Activated CD8-positive, alpha-beta memory T cell treated with anti-CD3 and anti-CD28 coated beads for 48 hours (primary cell): ENCODE measurements around the gene MCEMP1.

Experiments used
- DNase-seq, 3 experiments: peaks; one replicate each; pipeline ENCODE4 v3.0.0-alpha.2; 2020; ENCODE audit warnings: low read depth in 2 of 3, low spot score in 2 of 3

Gene MCEMP1, protein sequence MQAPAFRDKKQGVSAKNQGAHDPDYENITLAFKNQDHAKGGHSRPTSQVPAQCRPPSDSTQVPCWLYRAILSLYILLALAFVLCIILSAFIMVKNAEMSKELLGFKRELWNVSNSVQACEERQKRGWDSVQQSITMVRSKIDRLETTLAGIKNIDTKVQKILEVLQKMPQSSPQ

DNA sequence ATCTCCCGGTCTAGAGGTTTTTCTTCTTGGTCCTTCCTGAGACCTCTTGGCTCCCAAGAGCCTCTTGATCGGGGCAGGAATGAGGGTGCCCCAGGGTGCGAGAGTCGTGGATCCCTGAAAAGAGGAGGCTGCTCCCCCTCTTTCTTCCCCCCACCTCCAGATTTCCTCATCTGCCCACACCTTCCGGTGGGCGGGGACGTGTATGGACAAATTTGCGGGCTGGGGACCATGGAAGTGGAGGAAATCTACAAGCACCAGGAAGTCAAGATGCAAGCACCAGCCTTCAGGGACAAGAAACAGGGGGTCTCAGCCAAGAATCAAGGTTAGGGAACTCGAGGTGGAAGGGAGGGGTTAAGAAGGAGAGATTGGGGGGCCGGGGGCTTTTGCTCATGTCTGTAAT, at the start of gene MCEMP1:
Gene MCEMP1 (plus strand): TSS at position 237 of the 400 bp plus-strand sequence. CDS start 31 bp downstream, at position 268.
- DNase-seq: no peak

GRCh38 chr19:7627166-7627565, 49.7 kb upstream of the MCEMP1 start:
- DNase-seq: no peak

GRCh38 chr19:7628589-7629311, 48.1 kb upstream of the MCEMP1 start:
- DNase-seq: no peak

GRCh38 chr19:7629347-7630054, 47.4 kb upstream of the MCEMP1 start, which contains the start of the genes PET100 and XAB2:
TSS of gene PET100 (plus strand) at chr19:7629793. CDS start at chr19:7629834, 41 bp downstream.
TSS of gene XAB2 (minus strand) at chr19:7629545. CDS start at chr19:7629527, 18 bp downstream.
- peak; percentile 82 to 93 (median 84) for DNase-seq

GRCh38 chr19:7631577-7631976, 45.3 kb upstream of the MCEMP1 start:
- no peak for DNase-seq

DNA sequence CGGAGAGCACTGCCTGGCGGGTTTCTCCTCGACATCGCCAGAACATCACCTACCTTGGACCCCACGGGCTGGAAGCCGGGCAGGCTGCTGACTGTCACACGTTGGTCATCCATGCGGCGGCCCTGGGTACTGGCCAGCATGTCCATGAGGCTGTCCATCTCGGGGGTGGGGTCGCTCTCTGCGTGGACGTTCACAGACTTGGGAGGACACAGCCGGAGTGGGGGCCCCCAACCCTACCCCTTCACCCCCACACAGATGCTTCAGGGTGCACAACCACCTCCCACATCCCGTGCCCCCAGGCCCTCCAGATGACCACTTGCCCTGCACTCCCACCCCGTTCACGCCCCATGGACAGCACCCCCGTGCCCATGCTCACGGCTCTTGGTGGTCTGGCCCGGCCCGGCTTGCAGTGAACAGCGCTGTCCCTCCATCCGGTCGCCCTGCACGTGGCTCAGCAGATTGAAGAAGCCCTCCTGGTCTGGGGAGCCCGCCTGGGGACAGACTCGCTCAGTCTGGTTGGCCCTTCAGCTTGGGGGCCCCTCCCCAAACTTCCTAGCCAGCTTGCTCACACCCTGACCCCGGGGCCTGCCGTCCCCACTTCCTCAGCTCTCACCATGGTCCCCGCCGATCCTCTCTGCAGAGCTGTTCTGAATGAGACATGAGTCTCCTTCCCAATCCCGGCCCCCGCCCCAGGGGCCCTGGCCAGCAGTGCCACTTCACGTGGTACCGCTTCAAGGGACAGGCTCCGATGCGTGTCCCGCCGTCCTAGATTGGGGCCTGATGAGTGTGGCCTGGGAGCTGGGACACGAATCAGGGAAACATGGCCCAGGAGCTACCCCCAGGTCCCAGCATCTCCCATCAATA, 44.3 kb upstream of the MCEMP1 start:
- no peak for DNase-seq

DNA sequence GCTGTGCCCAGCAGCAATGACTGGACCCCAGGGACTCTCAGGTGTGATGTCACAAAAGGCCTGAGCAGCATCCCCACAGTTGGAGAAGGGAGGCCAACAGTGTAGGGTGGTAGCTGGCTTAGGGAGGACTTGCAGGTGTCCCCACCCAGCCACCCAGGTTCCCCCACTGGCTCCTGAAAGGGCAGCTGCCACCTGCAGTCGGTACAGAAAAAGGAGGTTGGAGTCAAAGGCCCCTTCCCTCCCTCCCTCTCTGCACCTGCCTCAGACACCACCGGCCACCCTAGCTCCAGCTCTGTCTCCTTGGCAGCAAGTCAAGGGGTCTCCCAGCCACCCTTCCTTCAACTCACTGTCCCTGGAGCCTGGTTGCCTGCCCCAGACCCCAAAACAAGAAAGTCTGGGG, 43.2 kb upstream of the MCEMP1 start, which contains the start of gene PCP2:
Gene PCP2 (minus strand): TSS at position 22 of the 400 bp plus-strand sequence. CDS start 262 bp downstream, outside the sequence.
- no peak for DNase-seq

DNA sequence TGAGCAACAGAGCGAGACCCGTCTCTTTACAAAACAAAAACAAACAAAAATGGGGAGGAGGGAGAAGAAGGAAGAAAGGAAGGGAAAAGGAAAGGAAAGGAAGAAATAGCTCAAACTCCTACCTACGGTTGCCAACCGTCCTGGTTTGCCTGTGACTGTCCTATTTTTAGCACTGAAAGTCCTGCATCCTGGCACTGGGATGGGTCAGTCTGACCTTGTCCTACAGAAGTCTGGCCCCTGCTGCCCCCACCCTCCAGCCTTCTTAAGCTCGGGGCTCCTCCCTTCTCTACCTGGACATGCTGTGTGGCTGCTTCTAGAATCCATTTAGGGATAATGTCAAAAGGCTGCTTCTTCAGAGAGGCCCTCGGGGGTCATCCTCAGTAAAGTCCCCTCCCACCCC, 41.2 kb upstream of the MCEMP1 start:
- DNase-seq: no peak

DNA sequence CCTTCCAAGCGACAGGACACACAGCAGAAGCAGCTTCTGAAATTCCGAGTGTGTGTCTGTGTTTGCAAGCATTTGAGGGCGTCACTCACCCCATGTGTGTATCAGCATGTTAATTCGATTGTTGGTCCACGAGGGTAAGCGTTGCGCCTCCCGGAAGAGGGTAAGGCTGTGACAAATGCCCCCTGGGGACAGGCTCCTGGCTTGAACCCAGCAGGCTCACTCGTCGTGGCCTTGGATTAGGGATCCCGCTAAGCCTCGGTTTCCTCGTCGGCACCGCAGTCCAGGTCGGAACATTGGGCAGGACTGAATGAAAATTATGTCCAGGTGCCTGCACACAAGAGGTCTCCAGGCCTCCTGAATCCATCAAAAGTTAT, 40.6 kb upstream of the MCEMP1 start:
- DNase-seq: no peak

DNA sequence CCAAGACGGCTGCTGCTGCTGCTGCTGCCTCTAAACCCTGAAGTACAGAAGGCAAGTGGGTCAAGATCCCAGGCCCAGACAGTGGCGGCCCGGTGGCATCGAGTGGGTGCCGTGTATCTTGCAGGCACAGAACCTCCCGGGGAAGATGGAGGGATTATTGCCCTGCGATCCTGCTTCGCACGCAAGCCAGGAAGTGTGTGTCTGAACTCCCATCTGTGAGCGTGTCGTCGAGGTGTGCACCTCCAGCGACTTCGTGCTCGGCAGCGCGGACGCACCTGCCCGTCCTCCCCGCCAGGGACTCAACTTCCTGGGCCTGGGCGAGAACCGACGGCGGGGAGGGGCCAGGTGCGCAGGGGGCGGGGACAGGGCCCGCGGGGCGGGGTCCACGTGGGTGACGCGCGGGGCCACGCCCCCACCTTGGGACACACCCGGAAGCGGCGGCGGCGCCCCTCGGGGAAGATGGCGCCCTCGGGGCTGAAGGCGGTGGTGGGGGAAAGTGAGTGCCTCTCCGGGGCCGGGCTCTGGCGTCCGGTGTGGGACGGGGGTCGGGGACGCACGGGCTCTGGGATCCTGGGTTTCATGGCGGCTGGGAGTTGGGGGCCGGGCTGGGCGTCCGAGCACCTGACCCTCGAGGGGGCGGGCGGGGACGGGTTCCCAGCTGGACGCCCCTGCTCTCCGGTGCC, 40.1 kb upstream of the MCEMP1 start, which contains the start of gene STXBP2:
Gene STXBP2 (plus strand): TSS at position 420 of the 683 bp plus-strand sequence. CDS start 40 bp downstream, at position 460.
- DNase-seq: peak; percentile 83 to 89 (median 84)

- no peak for DNase-seq
Measured at GRCh38 chr19:7637374-7638256, 39.3 kb upstream of the MCEMP1 start.

DNA sequence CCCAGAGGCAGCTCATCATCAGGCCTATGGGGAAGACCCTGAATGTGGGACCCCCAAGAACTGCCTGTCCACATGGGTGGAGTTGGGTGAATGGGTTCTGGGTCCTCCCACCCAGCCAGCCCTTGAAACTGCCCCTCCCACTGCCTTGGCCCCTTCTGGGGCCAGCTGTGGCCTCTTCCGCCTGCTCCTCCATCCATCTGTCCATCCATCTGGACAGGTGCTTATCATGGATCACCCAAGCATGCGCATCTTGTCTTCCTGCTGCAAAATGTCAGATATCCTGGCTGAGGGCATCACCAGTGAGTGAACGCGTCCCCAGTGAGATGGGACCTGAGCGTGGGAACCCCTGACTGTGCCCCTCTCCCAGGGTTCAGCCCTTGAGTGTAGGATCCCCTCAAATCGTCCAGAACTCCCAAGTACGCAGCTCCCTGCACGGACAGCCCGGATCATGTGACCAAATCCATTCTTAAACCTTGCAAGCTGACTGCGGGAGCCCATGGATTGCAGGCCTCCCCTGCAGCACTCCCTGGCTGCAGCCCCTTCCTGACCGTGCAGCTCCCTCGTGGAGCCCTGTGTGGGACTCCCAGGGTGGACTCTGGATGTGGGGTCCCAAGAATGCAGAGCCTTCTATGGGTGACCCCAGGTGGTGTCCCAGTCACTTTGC, 38.0 kb upstream of the MCEMP1 start:
- no peak for DNase-seq

- DNase-seq: no peak
Measured at GRCh38 chr19:7639863-7640348, 37.0 kb upstream of the MCEMP1 start.

DNA sequence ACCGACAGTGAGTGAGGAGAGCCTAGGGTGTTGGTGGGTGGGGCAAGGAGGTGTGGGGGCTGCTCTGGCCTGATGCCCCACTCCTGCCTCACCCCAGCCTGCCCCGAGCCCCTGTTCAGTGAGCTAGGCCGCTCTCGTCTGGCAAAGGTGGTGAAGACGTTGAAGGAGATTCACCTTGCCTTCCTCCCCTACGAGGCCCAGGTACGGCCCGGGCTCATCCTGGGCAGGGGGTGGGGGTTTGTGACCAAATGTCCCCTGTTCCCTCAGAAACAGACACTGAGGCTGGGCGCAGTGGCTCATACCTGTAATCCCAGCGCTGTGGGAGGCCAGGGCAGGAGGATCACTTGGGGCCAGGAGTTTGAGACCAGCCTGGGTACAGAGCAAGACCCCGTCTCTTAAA, 36.1 kb upstream of the MCEMP1 start:
- no peak for DNase-seq

- DNase-seq: no peak
Measured at GRCh38 chr19:7641290-7642276, 35.3 kb upstream of the MCEMP1 start.

DNA sequence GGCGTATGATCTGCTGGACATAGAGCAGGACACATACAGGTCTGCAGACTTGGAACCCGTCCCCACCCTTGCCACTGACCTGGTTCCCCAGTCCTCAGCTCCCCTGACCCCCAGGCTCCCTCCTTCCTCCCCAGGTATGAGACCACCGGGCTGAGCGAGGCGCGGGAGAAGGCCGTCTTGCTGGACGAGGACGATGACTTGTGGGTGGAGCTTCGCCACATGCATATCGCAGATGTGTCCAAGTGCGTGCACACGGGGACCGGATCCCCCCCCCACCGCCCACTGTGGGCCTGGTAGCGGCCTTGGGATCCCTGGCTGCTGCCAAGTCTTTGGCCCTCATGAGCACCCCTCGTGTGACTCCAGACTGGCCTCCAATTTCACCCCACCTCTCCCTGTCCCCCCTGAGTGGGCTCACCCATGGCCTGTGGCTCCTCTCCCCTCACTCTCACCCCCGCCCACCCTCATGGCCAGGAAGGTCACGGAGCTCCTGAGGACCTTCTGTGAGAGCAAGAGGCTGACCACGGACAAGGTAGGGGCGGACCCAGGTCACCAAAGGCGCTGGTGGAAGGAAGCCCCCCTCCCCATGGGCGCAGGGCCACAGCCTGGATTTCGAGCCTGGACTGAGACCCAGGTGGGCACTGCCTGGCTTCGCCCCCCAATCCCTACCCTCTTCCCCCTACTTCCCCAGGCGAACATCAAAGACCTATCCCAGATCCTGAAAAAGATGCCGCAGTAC, 34.4 kb upstream of the MCEMP1 start:
- no peak for DNase-seq

DNA sequence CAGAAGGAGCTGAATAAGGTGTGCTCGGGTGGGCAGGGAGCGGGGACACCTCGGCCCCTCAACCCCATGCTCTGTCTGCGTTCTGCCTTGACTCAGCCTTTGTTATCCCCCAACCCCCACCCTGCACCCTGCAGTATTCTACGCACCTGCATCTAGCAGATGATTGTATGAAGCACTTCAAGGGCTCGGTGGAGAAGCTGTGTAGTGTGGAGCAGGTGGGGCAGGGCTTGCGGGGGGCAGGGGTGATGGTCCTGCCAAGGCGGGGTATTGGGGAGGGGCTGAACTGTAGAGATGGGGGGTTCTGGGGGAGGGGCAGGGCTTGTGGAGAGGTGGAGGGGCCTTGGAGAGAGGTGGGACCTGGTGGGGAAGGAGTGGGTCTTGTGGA, 33.9 kb upstream of the MCEMP1 start:
- no peak for DNase-seq
